ENCODE measurements around the gene DYRK1A.

The DYRK1A gene

GRCh38 chr21:37430184-37430821 lies 63.7 kb downstream of the DYRK1A start:
- TF ChIP-seq ZFP30 (CRISPR knock-in tag; IDR thresholded peaks at IDR 0.05) (no peak), PATZ1 (CRISPR knock-in tag; IDR thresholded peaks at IDR 0.05; ENCODE audit: borderline replicate concordance) (no peak), CSDC2 (CRISPR knock-in tag; IDR thresholded peaks at IDR 0.05) (no peak), ZNF70 (CRISPR knock-in tag; IDR thresholded peaks at IDR 0.05) (no peak), SNAI2 (CRISPR knock-in tag; IDR thresholded peaks at IDR 0.05) (no peak), TOX (CRISPR knock-in tag; IDR thresholded peaks at IDR 0.05; ENCODE audit: borderline replicate concordance) (no peak), OSR1 (CRISPR knock-in tag; IDR thresholded peaks at IDR 0.05) (no peak), ZC3H10 (CRISPR knock-in tag; IDR thresholded peaks at IDR 0.05) (no peak), PPARA (CRISPR knock-in tag; IDR thresholded peaks at IDR 0.05; ENCODE audit: borderline replicate concordance) (no peak), ZFP3 (CRISPR knock-in tag; IDR thresholded peaks at IDR 0.05) (no peak), ISL1 (CRISPR knock-in tag; IDR thresholded peaks at IDR 0.05) (no peak), CSRNP3 (CRISPR knock-in tag; IDR thresholded peaks at IDR 0.05) (no peak), POU6F1 (CRISPR knock-in tag; IDR thresholded peaks at IDR 0.05; ENCODE audit: borderline replicate concordance, low read depth) (no peak), GLIS3 (CRISPR knock-in tag; IDR thresholded peaks at IDR 0.05) (no peak), ESRRG (CRISPR knock-in tag; IDR thresholded peaks at IDR 0.05) (no peak)
- ATAC-seq, result no peak

- no peak for ATAC-seq
Observed at GRCh38 chr21:37431243-37431642, 64.7 kb downstream of the DYRK1A start.

More at GRCh38 chr21:37431243-37431642, 64.7 kb downstream of the DYRK1A start:
- TF ChIP-seq PPARA (CRISPR knock-in tag; IDR thresholded peaks at IDR 0.05; ENCODE audit: borderline replicate concordance) (no peak), CSRNP3 (CRISPR knock-in tag; IDR thresholded peaks at IDR 0.05) (no peak), CSDC2 (CRISPR knock-in tag; IDR thresholded peaks at IDR 0.05) (no peak), ARNTL (CRISPR knock-in tag; IDR thresholded peaks at IDR 0.05; ENCODE audit: borderline replicate concordance, low read depth) (no peak), PATZ1 (CRISPR knock-in tag; IDR thresholded peaks at IDR 0.05; ENCODE audit: borderline replicate concordance) (no peak), CREB5 (CRISPR knock-in tag; IDR thresholded peaks at IDR 0.05; ENCODE audit: low read depth) (no peak), ZNF565 (CRISPR knock-in tag; conservative IDR thresholded peaks at IDR 0.05; ENCODE audit: low read depth) (no peak), ESRRG (CRISPR knock-in tag; IDR thresholded peaks at IDR 0.05) (no peak), ZFP30 (CRISPR knock-in tag; IDR thresholded peaks at IDR 0.05) (no peak), ZNF70 (CRISPR knock-in tag; IDR thresholded peaks at IDR 0.05) (no peak), BACH2 (CRISPR knock-in tag; IDR thresholded peaks at IDR 0.05; ENCODE audit: borderline replicate concordance) (no peak), ZNF8 (CRISPR knock-in tag; IDR thresholded peaks at IDR 0.05) (no peak), OSR1 (CRISPR knock-in tag; IDR thresholded peaks at IDR 0.05) (no peak), ZC3H10 (CRISPR knock-in tag; IDR thresholded peaks at IDR 0.05) (no peak), TSHZ2 (CRISPR knock-in tag; IDR thresholded peaks at IDR 0.05) (no peak), POU6F1 (CRISPR knock-in tag; IDR thresholded peaks at IDR 0.05; ENCODE audit: borderline replicate concordance, low read depth) (no peak)
